OCI-LY3 (cell line): ENCODE data around the gene ZSCAN21.

Experiments
- CTCF ChIP-seq: fragments of 200-600, 300-600 bp; sonication (generic); IDR thresholded peaks from 2 replicates; pipeline ENCODE4 v1.5.1; 2014; ENCODE audit warnings: antibody characterized with exemption, low read length, low read depth
- EZH2phosphoT487 ChIP-seq: fragments of 200-600 bp; shearing (Covaris generic); IDR thresholded peaks from 2 replicates; pipeline ENCODE4 v1.6.1; 2018; ENCODE audit warnings: antibody characterized with exemption, mixed run types, low read depth

GRCh38 chr7:100071018-100071723, 21.6 kb downstream of the ZSCAN21 start:
- TF ChIP-seq CTCF, result no peak
- TF ChIP-seq EZH2phosphoT487, result no peak
